GM19463 (cell line): ENCODE results near the gene NPW.

ENCODE experiments used
- ATAC-seq: cut with Tn5 transposase; IDR thresholded peaks from one replicate; pipeline ENCODE4 v1.9.1; 2021; ENCODE audit warnings: mild to moderate bottlenecking, moderate library complexity; ENCODE audit not compliant: unreplicated experiment

Gene NPW

GRCh38 chr16:2034696-2035430, 15.3 kb downstream of the NPW start:
- no peak for ATAC-seq

GRCh38 chr16:2035431-2036199, 16.0 kb downstream of the NPW start:
- ATAC-seq = no peak

GRCh38 chr16:2036200-2036966, 16.8 kb downstream of the NPW start:
- ATAC-seq = no peak

GRCh38 chr16:2037115-2037514, 17.5 kb downstream of the NPW start:
- no peak for ATAC-seq

- no peak for ATAC-seq
These were observed 18.2 kb downstream of the NPW start for GRCh38 chr16:2037647-2038381.

- ATAC-seq = no peak
These were observed 19.0 kb downstream of the NPW start for GRCh38 chr16:2038382-2039231.

GRCh38 chr16:2039274-2040031, 19.9 kb downstream of the NPW start:
- ATAC-seq = no peak

- ATAC-seq = no peak
These were observed 20.6 kb downstream of the NPW start for GRCh38 chr16:2040041-2040786.

- no peak for ATAC-seq
These were observed 21.4 kb downstream of the NPW start for GRCh38 chr16:2040787-2041522.

GRCh38 chr16:2042171-2042985, 22.8 kb downstream of the NPW start:
- no peak for ATAC-seq

- no peak for ATAC-seq
These were observed 23.5 kb downstream of the NPW start for GRCh38 chr16:2042986-2043666.

GRCh38 chr16:2043667-2044451, 24.3 kb downstream of the NPW start:
- ATAC-seq = no peak

- no peak for ATAC-seq
These were observed 25.0 kb downstream of the NPW start for GRCh38 chr16:2044541-2044940.

GRCh38 chr16:2045965-2046892, 26.6 kb downstream of the NPW start:
- no peak for ATAC-seq

- no peak for ATAC-seq
These were observed 27.3 kb downstream of the NPW start for GRCh38 chr16:2046893-2047329.
